ENCODE measurements around the gene GNAO1. TPM values are rescaled to one million over a fixed set of nuclear protein-coding genes. Genes with fewer than 3 reads are reported as not detected.

Gene GNAO1
- total and polyA plus RNA-seq, 2 experiments from 2014 or later: under 0.01 to 0.18 TPM

DNA sequence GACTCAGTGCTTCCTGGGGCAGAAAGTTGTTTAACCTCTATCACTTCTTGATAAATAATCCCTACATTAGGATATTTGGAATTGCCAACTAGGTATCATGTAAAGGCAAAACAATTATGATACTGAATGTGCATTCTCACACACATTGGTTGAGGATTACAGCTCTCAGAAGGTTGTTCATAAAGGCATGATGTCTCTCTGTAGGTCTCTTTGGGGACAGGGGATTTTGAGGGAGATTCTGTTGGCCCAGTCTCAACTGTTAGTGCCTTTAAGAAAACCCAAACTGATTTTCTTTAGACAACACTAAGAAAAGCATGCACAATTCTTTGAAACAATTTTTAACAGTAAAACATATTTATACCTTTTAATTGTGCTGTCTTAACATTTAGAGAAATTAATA is 56.5 kb downstream of the GNAO1 start:
- no peak for DNase-seq
- Histone ChIP-seq H3K4me1 (ENCODE audit: insufficient read depth) (0 out of 2 replicates have a peak, but pooled peaks cover 4% of the 10 kb centered on the region), H3K27ac (no peak overlapping the region), H3K36me3 (ENCODE audit: low read depth) (no peaks in the 10 kb centered on the region), H3K27me3 (replicated peaks; ENCODE audit: insufficient read depth) (no peaks in the 10 kb centered on the region), H4K20me1 (ENCODE audit: insufficient read depth) (no peaks in the 10 kb centered on the region), H3K9me2 (ENCODE audit: insufficient read depth) (no peaks in the 10 kb centered on the region), H3K9ac (no peak overlapping the region), H3K79me2 (ENCODE audit: insufficient read depth) (no peaks in the 10 kb centered on the region), H3K4me2 (ENCODE audit: unreplicated experiment) (no peak overlapping the region), H3F3A (ENCODE audit: insufficient read depth) (no peaks in the 10 kb centered on the region), H2AFZ (no peak overlapping the region), H3K9me3 (ENCODE audit: low read depth) (no peaks in the 10 kb centered on the region), H3K4me3 (no peak overlapping the region)
- in situ Hi-C loops (cut with MboI): no loop called here
- TF ChIP-seq EZH2 (IDR thresholded peaks at IDR 0.05; ENCODE audit: insufficient read depth, poor library complexity, severe bottlenecking) (no peak), EZH2phosphoT487 (IDR thresholded peaks at IDR 0.05; ENCODE audit: insufficient read depth, low read depth) (no peak)

DNA sequence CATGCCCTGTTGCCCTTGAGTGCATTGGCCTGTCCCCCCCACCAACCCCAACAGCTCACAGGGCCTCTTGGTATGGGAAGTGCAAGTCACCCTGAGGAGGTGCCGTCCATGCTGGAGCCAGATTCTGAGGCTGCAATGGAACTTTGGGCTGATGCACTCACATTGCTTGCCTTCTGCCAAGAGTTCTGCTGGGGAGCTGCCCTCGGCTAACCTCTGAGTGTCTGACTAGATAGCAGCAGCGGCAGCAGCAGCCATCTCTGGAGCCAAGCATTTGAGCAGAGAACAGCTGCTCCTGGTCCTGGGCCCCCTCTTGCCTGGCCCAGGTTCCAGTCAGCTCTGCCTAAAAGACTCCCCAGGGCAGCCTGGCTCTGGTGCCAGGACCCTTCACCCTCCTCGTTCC is 61.5 kb downstream of the GNAO1 start:
- Histone ChIP-seq H3K27ac (no peak overlapping the region), H3K4me1 (ENCODE audit: insufficient read depth) (no peaks in the 10 kb centered on the region), H3F3A (ENCODE audit: insufficient read depth) (no peaks in the 10 kb centered on the region), H4K20me1 (ENCODE audit: insufficient read depth) (no peaks in the 10 kb centered on the region), H3K4me2 (ENCODE audit: unreplicated experiment) (no peak overlapping the region), H3K36me3 (ENCODE audit: low read depth) (no peaks in the 10 kb centered on the region), H3K9me2 (ENCODE audit: insufficient read depth) (no peaks in the 10 kb centered on the region), H3K79me2 (ENCODE audit: insufficient read depth) (no peaks in the 10 kb centered on the region), H3K9me3 (ENCODE audit: low read depth) (no peaks in the 10 kb centered on the region), H3K9ac (no peak overlapping the region), H2AFZ (no peak overlapping the region), H3K27me3 (replicated peaks; ENCODE audit: insufficient read depth) (no peaks in the 10 kb centered on the region), H3K4me3 (no peak overlapping the region)
- DNase-seq: no peak
- TF ChIP-seq EZH2phosphoT487 (IDR thresholded peaks at IDR 0.05; ENCODE audit: insufficient read depth, low read depth) (no peak), EZH2 (IDR thresholded peaks at IDR 0.05; ENCODE audit: insufficient read depth, poor library complexity, severe bottlenecking) (no peak)
- 2 to 8% methylated on average over 4 of the region's 4 CpGs for WGBS, 2 experiments (ENCODE audit: low coverage in 1 of 2, low lambda C conversion rate in 2 of 2, missing lambda C conversion rate in 2 of 2)
- in situ Hi-C loops (cut with MboI): no loop called here

DNA sequence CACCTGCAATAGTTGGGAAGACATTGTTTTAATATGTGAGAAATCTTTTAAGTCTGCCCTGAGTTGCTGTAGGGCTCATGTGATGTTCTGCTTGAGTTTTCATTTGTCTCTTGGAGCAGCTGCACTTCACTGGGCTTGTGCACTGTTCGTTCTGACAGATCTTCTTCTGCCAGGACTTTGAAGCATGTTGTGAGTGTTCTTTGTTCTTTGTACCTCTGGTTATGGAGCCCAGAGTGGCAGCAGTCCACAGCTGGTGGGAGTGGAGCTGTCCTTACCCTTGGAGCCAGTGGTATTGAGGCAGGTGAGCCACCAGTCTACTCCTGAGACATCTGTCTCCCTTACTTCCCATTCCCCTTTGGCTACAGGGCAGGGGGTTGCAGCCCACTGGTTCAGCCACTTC is 64.6 kb downstream of the GNAO1 start:
- in situ Hi-C loops (cut with MboI): no loop called here
- Histone ChIP-seq H3K27ac (no peak overlapping the region), H2AFZ (no peak overlapping the region), H4K20me1 (ENCODE audit: insufficient read depth) (no peaks in the 10 kb centered on the region), H3K4me3 (no peak overlapping the region), H3K79me2 (ENCODE audit: insufficient read depth) (no peaks in the 10 kb centered on the region), H3K27me3 (replicated peaks; ENCODE audit: insufficient read depth) (no peaks in the 10 kb centered on the region), H3F3A (ENCODE audit: insufficient read depth) (no peaks in the 10 kb centered on the region), H3K4me1 (ENCODE audit: insufficient read depth) (no peaks in the 10 kb centered on the region), H3K4me2 (ENCODE audit: unreplicated experiment) (no peak overlapping the region), H3K9me2 (ENCODE audit: insufficient read depth) (no peaks in the 10 kb centered on the region), H3K36me3 (ENCODE audit: low read depth) (no peaks in the 10 kb centered on the region), H3K9me3 (ENCODE audit: low read depth) (no peaks in the 10 kb centered on the region), H3K9ac (no peak overlapping the region)
- no peak for DNase-seq
- TF ChIP-seq EZH2phosphoT487 (IDR thresholded peaks at IDR 0.05; ENCODE audit: insufficient read depth, low read depth) (no peak), EZH2 (IDR thresholded peaks at IDR 0.05; ENCODE audit: insufficient read depth, poor library complexity, severe bottlenecking) (no peak)
- WGBS, 2 experiments (ENCODE audit: low coverage in 1 of 2, low lambda C conversion rate in 2 of 2, missing lambda C conversion rate in 2 of 2): 46 to 53% methylated on average over 1 of the region's 1 CpG

DNA sequence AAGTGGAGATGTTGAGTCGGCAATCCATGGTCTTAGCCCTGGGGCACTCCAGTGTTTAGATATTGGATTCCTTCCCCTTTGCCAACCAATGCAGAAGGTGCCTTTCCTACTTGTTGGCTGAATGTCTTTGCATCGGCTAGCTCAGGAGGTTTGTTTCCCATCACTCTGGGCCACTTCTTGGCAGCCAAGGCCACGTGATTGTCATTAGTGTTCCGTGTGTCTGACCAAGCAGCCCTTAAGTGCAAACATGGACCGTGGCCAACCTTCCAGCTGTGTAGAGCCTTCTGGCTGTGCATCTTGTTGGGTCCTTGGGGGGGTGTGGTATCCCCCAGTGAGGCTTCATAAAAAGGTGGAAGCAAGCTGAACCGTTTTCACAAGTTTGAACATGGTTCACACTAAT is 66.0 kb downstream of the GNAO1 start:
- Histone ChIP-seq H3F3A (ENCODE audit: insufficient read depth) (no peaks in the 10 kb centered on the region), H3K36me3 (ENCODE audit: low read depth) (no peaks in the 10 kb centered on the region), H3K27ac (no peak overlapping the region), H3K4me2 (ENCODE audit: unreplicated experiment) (no peak overlapping the region), H3K9ac (no peak overlapping the region), H3K79me2 (ENCODE audit: insufficient read depth) (no peaks in the 10 kb centered on the region), H3K9me3 (ENCODE audit: low read depth) (no peaks in the 10 kb centered on the region), H3K27me3 (replicated peaks; ENCODE audit: insufficient read depth) (no peaks in the 10 kb centered on the region), H3K4me3 (no peak overlapping the region), H4K20me1 (ENCODE audit: insufficient read depth) (no peaks in the 10 kb centered on the region), H3K9me2 (ENCODE audit: insufficient read depth) (no peaks in the 10 kb centered on the region), H3K4me1 (ENCODE audit: insufficient read depth) (no peaks in the 10 kb centered on the region), H2AFZ (no peak overlapping the region)
- no peak for DNase-seq
- TF ChIP-seq EZH2phosphoT487 (IDR thresholded peaks at IDR 0.05; ENCODE audit: insufficient read depth, low read depth) (no peak), EZH2 (IDR thresholded peaks at IDR 0.05; ENCODE audit: insufficient read depth, poor library complexity, severe bottlenecking) (no peak)
- in situ Hi-C loops (cut with MboI): no loop called here
- WGBS, 2 experiments (ENCODE audit: low coverage in 1 of 2, low lambda C conversion rate in 2 of 2, missing lambda C conversion rate in 2 of 2): 34 to 52% methylated on average over 6 of the region's 6 CpGs

- Histone ChIP-seq H3K9ac (no peak overlapping the region), H2AFZ (no peak overlapping the region), H3K4me2 (ENCODE audit: unreplicated experiment) (no peak overlapping the region), H3K4me3 (no peak overlapping the region), H3K9me2 (ENCODE audit: insufficient read depth) (no peaks in the 10 kb centered on the region), H3K27ac (no peak overlapping the region), H4K20me1 (ENCODE audit: insufficient read depth) (no peaks in the 10 kb centered on the region), H3K9me3 (ENCODE audit: low read depth) (no peaks in the 10 kb centered on the region), H3K27me3 (replicated peaks; ENCODE audit: insufficient read depth) (no peaks in the 10 kb centered on the region), H3K36me3 (ENCODE audit: low read depth) (no peaks in the 10 kb centered on the region), H3K4me1 (ENCODE audit: insufficient read depth) (no peaks in the 10 kb centered on the region), H3F3A (ENCODE audit: insufficient read depth) (no peaks in the 10 kb centered on the region), H3K79me2 (ENCODE audit: insufficient read depth) (no peaks in the 10 kb centered on the region)
- in situ Hi-C loops (cut with MboI): no loop called here
- TF ChIP-seq EZH2 (IDR thresholded peaks at IDR 0.05; ENCODE audit: insufficient read depth, poor library complexity, severe bottlenecking): no peak
- no peak for TF ChIP-seq EZH2phosphoT487 (IDR thresholded peaks at IDR 0.05; ENCODE audit: insufficient read depth, low read depth)
- no peak for DNase-seq
- WGBS, 2 experiments (ENCODE audit: low coverage in 1 of 2, low lambda C conversion rate in 2 of 2, missing lambda C conversion rate in 2 of 2): 39% methylated on average over 8 of the region's 8 CpGs
Measured at GRCh38 chr16:56257666-56258342, 66.5 kb downstream of the GNAO1 start.
